Small intestine (tissue), 7 donors: Measurements from ENCODE around the gene CPPED1. TPM values are rescaled to one million over a fixed set of nuclear protein-coding genes. Genes with fewer than 3 reads are reported as not detected.

ENCODE experiments used
- DNase-seq, 2 donors: peaks; one replicate each; pipeline versions ENCODE4 v3.0.0 to v3.0.0-alpha.2; 2013
- FAIRE-seq: peaks from 2 replicates; lab custom pipeline; 2012; peaks lifted over from hg19 to GRCh38; lab: Jason Lieb, UNC
- H3K27ac ChIP-seq, 3 donors: one replicate each; pipeline ENCODE4 v1.5.1; 2013; ENCODE audit warnings: low read length in 2 of 3, mild to moderate bottlenecking in 2 of 3, control low read depth in 1 of 3, inconsistent platforms in 1 of 3, low read depth in 1 of 3, moderate library complexity in 1 of 3
- H3K27me3 ChIP-seq, 3 donors: one replicate each; pipeline ENCODE4 v1.6.1; 2013; ENCODE audit warnings: low read length in 3 of 3, inconsistent platforms in 1 of 3; ENCODE audit not compliant: control insufficient read depth in 3 of 3, insufficient read depth in 3 of 3
- H3K36me3 ChIP-seq, 3 donors: one replicate each; pipeline ENCODE4 v1.6.1; 2013; ENCODE audit warnings: low read length in 3 of 3, inconsistent platforms in 1 of 3, low read depth in 1 of 3, mild to moderate bottlenecking in 1 of 3, moderate library complexity in 1 of 3; ENCODE audit not compliant: control insufficient read depth in 3 of 3, insufficient read depth in 2 of 3
- H3K4me1 ChIP-seq, 3 donors: one replicate each; pipeline ENCODE4 v1.6.1; 2013; ENCODE audit warnings: low read length in 2 of 3, inconsistent platforms in 1 of 3, low read depth in 1 of 3, mild to moderate bottlenecking in 1 of 3, moderate library complexity in 1 of 3; ENCODE audit not compliant: control insufficient read depth in 3 of 3, insufficient read depth in 2 of 3
- H3K4me3 ChIP-seq, 3 donors: one replicate each; pipeline ENCODE4 v1.5.1; 2013; ENCODE audit warnings: low read length in 3 of 3, control low read depth in 1 of 3, inconsistent platforms in 1 of 3, low read depth in 1 of 3, mild to moderate bottlenecking in 1 of 3, moderate library complexity in 1 of 3
- H3K9me3 ChIP-seq, 2 donors: one replicate each; pipeline ENCODE4 v1.6.1; 2013; ENCODE audit warnings: low read depth in 1 of 2, low read length in 1 of 2; ENCODE audit not compliant: control insufficient read depth in 2 of 2, insufficient read depth in 1 of 2
- WGBS, 3 donors: extraction: QIAGEN DNeasy Blood & Tissue Kit; methylation state at CpG; one replicate each; pipeline ENCODE4 v1.1.7; 2013; 5-methylcytosine and 5-hydroxymethylcytosine counted together
- polyA plus RNA-seq, 4 donors: library from polyadenylated mRNA; stranded (reverse) in 3 of 4; unstranded in 1 of 4; fragments of 200-250 nt in 3 of 4; fragments of 120-200 nt in 1 of 4; gene quantifications; one replicate each; pipeline versions ENCODE4 v1.2.1 to v1.2.3, GENCODE V29; 2013
- donor health status: healthy with polysubstance abuse.
- donor health status: control.
- donor health status: control.
- donor health status: Bipolar disorder and iron deficiency.
- donor health status: healthy.

Gene CPPED1
- polyA plus RNA-seq, 4 donors: 15.7 to 34.0 (median 26.9) TPM

DNA sequence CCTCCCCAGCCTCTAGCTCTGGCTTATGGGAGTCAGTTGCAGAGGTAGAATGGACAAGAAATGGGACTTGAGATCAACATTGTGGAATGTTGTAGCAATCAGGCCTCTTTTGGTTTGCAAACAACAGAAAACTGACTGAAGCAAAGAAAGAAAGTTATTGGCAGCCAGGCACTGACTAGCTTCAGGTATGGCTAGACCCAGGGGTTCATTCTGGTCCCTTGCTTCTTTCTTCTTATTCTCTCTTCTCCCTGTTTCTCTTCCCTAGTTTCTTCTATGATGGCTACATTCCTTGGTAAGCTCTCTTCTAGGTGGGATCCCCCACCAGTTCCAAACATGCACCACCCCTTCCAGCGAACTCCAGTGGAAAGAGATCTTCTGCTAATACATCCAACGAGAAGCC is 154.3 kb downstream of the CPPED1 start:
- 82 to 90% (median 90%) methylated on average over 2 of the region's 2 CpGs for WGBS, 3 donors
- FAIRE-seq: no peak
- no peak overlapping the region for H3K4me3 ChIP-seq

DNA sequence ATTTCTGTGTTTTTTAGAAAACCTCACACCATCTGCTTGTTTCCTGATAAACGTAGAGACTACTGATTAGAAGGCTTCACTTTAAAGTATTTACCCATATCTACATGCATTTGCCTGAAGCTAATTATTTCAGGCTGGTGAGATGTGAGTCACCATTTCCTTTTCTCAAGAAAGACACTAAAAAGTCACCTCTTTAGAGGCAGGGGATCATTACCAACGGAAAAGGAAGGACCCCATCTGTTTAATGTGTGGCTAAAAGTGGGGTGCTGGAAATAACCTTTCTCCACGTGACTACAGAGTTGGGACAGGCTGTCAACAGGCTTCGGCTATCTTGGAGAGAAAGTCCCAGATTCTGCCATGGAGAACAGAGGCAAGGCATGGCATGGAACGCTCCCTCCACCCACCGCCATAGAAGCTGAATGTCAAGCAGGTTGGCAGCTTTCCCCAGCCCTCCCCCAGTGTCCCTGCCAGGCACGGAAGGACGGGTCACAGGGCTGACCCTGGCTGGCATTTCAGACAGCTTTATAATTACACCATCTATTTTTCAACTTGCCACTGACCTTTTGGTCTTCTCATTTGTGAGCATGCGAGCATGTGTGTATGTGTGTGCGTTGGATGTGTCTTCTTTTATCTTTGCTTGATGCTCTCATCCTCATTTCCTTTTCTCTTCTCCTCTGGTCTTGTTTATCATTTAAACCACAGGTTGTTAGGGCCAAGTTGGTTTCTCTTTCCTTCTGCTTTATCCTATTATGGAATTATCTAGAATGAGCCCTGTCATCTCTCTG is 157.0 kb downstream of the CPPED1 start:
- Histone ChIP-seq H3K4me3 (no peak overlapping the region), H3K9me3 (no peaks in the 10 kb centered on the region), H3K4me1 (no peaks in the 10 kb centered on the region), H3K36me3 (no peaks in the 10 kb centered on the region), H3K27me3 (no peaks in the 10 kb centered on the region), H3K27ac (no peak overlapping the region)
- FAIRE-seq (no peak), DNase-seq (no peak)
- 36 to 42% (median 40%) methylated on average over 10 of the region's 10 CpGs for WGBS, 3 donors

More for the DNA sequence above, 154.3 kb downstream of the CPPED1 start:
- Histone ChIP-seq H3K9me3 (no peaks in the 10 kb centered on the region), H3K27me3 (no peaks in the 10 kb centered on the region), H3K27ac (no peak overlapping the region), H3K36me3 (no peaks in the 10 kb centered on the region), H3K4me1 (no peaks in the 10 kb centered on the region)
- DNase-seq: no peak

DNA sequence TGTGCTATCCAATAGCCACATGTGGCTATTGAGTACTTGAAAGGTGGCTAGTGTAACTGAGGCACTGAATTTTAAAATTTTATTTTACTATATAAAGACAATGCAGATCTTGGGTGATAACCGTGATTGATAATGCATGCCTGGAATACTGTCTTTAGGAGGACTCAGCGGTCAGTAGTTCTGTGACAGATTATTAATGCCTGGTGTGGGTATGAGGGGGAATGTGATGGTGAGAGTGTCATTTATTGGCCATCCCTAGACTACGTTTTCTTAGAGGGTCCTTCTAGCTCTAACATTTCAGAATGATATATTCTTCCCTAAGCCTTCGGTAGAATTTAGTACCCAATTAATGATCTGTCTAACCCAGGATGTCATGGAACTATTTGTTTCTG is 157.6 kb downstream of the CPPED1 start:
- Histone ChIP-seq H3K4me3 (no peak overlapping the region), H3K27me3 (no peaks in the 10 kb centered on the region), H3K36me3 (no peaks in the 10 kb centered on the region), H3K27ac (no peak overlapping the region), H3K9me3 (no peaks in the 10 kb centered on the region), H3K4me1 (no peaks in the 10 kb centered on the region)
- FAIRE-seq: no peak
- WGBS, 3 donors: 73 to 78% (median 75%) methylated on average over 4 of the region's 4 CpGs
- no peak for DNase-seq

DNA sequence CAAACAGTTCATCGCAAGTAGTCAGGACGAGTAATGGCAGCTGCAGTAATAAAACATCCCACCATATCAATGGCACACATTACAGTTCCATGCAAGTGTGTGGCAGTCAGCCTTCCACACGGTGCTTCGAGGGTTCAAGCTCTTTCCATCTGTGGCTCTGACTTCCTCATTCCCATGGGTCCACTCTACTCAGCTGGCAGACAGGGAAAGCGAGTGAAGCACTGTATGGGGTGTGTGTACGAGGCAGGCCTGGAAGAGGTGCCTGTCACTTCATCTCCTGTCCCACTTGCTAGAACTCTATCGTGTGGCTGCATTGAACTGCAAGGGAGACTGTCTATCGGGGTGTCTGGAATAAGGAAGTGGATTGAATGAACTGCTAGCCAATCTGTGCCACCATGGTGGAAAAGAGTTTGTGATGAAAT is 160.6 kb downstream of the CPPED1 start:
- no peak for FAIRE-seq
- H3K9me3 ChIP-seq: peaks cover 0 to 2% of the 10 kb centered on the region in 2 donors
- DNase-seq: no peak
- WGBS, 3 donors: 87 to 93% (median 89%) methylated on average over 8 of the region's 8 CpGs
- H3K27me3 ChIP-seq: no peaks in the 10 kb centered on the region
- H3K27ac ChIP-seq: no peak overlapping the region
- no peak overlapping the region for H3K4me3 ChIP-seq
- H3K4me1 ChIP-seq: no peaks in the 10 kb centered on the region
- no peaks in the 10 kb centered on the region for H3K36me3 ChIP-seq

DNA sequence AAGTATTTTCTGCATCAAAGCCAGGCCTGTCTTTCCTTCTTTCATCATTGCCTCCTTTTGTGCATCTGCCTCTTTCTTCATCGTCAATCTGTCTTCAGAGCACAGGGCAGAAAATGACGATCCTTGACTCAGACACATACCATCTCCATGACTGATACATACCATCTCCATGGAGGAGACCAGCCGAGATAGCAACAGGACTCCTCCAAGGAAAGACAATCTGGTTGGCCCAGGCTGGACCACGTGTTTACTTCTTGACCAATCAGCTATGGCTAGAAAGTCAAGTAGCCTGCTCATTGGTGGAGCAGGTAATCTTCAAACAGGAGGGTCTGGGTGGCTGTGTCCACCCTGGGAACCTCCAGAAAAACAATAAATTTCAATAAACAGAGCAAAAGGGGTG is 164.6 kb downstream of the CPPED1 start:
- H3K27me3 ChIP-seq: peaks cover 0 to 2% (median 0%) of the 10 kb centered on the region in 3 donors
- no peaks in the 10 kb centered on the region for H3K36me3 ChIP-seq
- H3K4me1 ChIP-seq: no peaks in the 10 kb centered on the region
- peaks cover 0 to 2% of the 10 kb centered on the region in 2 donors for H3K9me3 ChIP-seq
- WGBS, 3 donors: 52 to 77% (median 60%) methylated on average over 3 to 4 of the region's 4 CpGs
- DNase-seq (no peak), FAIRE-seq (no peak)
- H3K27ac ChIP-seq: no peak overlapping the region
- H3K4me3 ChIP-seq: no peak overlapping the region

DNA sequence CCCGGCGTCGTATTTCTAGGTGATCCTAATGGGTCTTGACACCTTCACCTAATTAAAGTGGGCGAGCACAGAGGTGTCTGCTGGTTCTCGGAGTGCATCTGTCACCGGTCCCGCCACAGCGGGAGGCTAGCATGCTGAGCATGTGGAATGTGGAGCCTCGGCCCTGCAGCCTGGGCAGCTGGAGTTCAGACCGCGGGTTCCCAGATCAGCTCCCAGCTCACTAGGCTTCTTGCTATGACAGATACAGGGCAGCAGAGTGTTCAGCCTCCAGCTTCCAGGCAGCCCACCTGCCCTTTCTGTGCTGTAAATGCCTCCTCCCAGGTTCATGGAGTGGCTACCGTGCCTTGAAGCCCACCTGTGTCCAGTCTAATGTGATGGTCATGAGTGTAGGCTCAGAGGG is 166.7 kb downstream of the CPPED1 start:
- H3K4me1 ChIP-seq: no peaks in the 10 kb centered on the region
- H3K27me3 ChIP-seq: peaks cover 0 to 4% (median 0%) of the 10 kb centered on the region in 3 donors
- no peak overlapping the region for H3K27ac ChIP-seq
- DNase-seq (no peak), FAIRE-seq (no peak)
- no peaks in the 10 kb centered on the region for H3K36me3 ChIP-seq
- peaks cover 0 to 2% of the 10 kb centered on the region in 2 donors for H3K9me3 ChIP-seq
- no peak overlapping the region for H3K4me3 ChIP-seq
- WGBS, 3 donors: 55 to 84% (median 66%) methylated on average over 11 to 12 of the region's 12 CpGs

DNA sequence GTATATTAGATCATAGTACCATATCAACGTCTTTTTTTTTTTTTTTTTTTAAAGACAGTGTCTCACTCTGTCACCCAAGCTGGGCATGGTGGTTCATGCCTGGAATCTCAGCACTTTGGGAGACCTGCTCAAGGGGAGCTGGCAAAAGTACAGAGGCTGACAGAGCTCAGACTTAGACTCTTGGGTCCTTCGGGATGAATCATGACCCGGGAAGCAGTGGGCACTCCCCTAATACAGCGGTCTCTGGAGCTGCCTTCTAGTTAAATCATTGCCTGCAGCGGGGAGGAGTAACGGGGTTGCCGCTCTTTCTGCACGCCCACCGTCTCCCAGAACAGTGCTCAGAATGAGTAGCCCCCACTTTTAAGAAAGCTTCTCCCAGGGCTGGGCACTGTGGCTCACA is 174.4 kb downstream of the CPPED1 start:
- 88 to 90% (median 90%) methylated on average over 9 of the region's 9 CpGs for WGBS, 3 donors

DNA sequence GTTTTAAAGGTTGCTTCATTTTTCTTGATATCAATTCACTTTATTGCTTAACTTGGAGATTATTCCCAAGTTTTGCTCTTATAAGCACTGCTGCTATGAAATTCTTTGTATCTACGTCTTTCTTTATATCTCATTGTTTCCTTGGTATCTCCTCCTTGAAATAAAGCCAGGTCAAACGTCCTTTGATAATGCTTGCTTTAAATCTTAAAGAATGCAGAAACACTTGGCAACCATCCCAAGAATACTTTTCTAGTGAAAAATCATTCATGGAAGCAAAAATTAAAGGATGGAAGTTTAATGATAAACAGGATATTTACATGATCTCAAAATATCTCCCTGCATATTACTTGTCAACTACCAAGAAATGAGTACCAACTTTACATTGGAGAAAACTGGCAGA is 175.2 kb downstream of the CPPED1 start:
- Histone ChIP-seq H3K4me3 (no peak overlapping the region), H3K27me3 (peaks cover 0 to under 1% (median 0%) of the 10 kb centered on the region in 3 donors), H3K27ac (no peak overlapping the region), H3K9me3 (peaks cover 0 to 3% of the 10 kb centered on the region in 2 donors), H3K4me1 (no peaks in the 10 kb centered on the region), H3K36me3 (no peaks in the 10 kb centered on the region)
- WGBS, 3 donors: 7 to 30% (median 22%) methylated on average over 2 of the region's 2 CpGs
- DNase-seq (no peak), FAIRE-seq (no peak)

More for the DNA sequence above, 174.4 kb downstream of the CPPED1 start:
- H3K27me3 ChIP-seq: peaks cover 0 to 3% (median 0%) of the 10 kb centered on the region in 3 donors
- H3K4me3 ChIP-seq: no peak overlapping the region
- H3K36me3 ChIP-seq: no peaks in the 10 kb centered on the region
- no peak for DNase-seq
- no peak overlapping the region for H3K27ac ChIP-seq
- H3K9me3 ChIP-seq: no peaks in the 10 kb centered on the region
- no peak for FAIRE-seq
- no peaks in the 10 kb centered on the region for H3K4me1 ChIP-seq
